Neural crest cell (in vitro differentiated cells): ENCODE results near the gene MBD6. TPM values are rescaled to one million over a fixed set of nuclear protein-coding genes. Genes with fewer than 3 reads are reported as not detected.

Source experiments
- DNase-seq: peaks from one replicate; pipeline ENCODE4 v3.0.0; 2021; ENCODE audit warnings: low read depth, mixed read lengths, low spot score
- H3K27ac Mint-ChIP-seq: one replicate; pipeline ENCODE4 v1.8.0; 2021; ENCODE audit warnings: mild to moderate bottlenecking, mixed read lengths; ENCODE audit not compliant: unreplicated experiment
- H3K27me3 Mint-ChIP-seq: 2 replicates; pipeline ENCODE4 v1.8.0; 2021; ENCODE audit warnings: low read depth, mild to moderate bottlenecking, mixed read lengths
- H3K36me3 Mint-ChIP-seq: 2 replicates; pipeline ENCODE4 v1.8.0; 2021; ENCODE audit warnings: low read depth, mild to moderate bottlenecking, mixed read lengths
- H3K4me1 Mint-ChIP-seq: 2 replicates; pipeline ENCODE4 v1.8.0; 2021; ENCODE audit warnings: mixed read lengths
- H3K4me3 Mint-ChIP-seq: one replicate; pipeline ENCODE4 v1.8.0; 2021; ENCODE audit warnings: mild to moderate bottlenecking, mixed read lengths
- H3K9me3 Mint-ChIP-seq: 2 replicates; pipeline ENCODE4 v1.8.0; 2021; ENCODE audit warnings: mixed read lengths
- total RNA-seq: library from RNA; stranded (reverse); gene quantifications from 2 replicates; pipeline ENCODE4 v1.2.1, GENCODE V29; 2021
- TF ChIP-seq, protein P1 (sequence below): fragments of 200-600 bp; sonication (generic); conservative IDR thresholded peaks from 2 replicates; pipeline ENCODE4 v1.5.0; 2021; ENCODE audit warnings: antibody characterized with exemption, mild to moderate bottlenecking

Gene MBD6
- total RNA-seq, 1 donor from 2014 or later: 90.4 TPM

DNA sequence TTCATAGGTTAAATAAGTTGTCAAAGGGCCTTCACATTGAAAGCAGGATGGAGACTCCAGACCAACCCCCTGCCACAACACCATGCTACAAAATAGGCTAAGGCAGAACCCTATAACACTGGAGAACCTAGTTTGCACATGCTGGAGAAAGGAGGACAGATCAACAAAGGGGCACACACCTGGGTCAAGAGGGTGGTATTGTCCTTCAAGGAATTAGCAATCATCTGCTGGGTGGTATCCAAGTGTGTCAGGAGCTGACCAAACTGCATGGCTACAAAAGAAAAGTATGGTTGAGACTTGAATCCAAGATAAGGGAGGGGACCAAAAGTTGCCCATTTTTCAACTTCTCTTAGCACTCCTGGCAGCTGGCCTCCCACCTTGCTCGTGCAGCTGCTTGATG lies 9.2 kb downstream of the MBD6 start:
- TF ChIP-seq, protein P1, sequence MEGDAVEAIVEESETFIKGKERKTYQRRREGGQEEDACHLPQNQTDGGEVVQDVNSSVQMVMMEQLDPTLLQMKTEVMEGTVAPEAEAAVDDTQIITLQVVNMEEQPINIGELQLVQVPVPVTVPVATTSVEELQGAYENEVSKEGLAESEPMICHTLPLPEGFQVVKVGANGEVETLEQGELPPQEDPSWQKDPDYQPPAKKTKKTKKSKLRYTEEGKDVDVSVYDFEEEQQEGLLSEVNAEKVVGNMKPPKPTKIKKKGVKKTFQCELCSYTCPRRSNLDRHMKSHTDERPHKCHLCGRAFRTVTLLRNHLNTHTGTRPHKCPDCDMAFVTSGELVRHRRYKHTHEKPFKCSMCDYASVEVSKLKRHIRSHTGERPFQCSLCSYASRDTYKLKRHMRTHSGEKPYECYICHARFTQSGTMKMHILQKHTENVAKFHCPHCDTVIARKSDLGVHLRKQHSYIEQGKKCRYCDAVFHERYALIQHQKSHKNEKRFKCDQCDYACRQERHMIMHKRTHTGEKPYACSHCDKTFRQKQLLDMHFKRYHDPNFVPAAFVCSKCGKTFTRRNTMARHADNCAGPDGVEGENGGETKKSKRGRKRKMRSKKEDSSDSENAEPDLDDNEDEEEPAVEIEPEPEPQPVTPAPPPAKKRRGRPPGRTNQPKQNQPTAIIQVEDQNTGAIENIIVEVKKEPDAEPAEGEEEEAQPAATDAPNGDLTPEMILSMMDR: no peak
- H3K9me3 Mint-ChIP-seq: no peaks in the 10 kb centered on the region

DNA sequence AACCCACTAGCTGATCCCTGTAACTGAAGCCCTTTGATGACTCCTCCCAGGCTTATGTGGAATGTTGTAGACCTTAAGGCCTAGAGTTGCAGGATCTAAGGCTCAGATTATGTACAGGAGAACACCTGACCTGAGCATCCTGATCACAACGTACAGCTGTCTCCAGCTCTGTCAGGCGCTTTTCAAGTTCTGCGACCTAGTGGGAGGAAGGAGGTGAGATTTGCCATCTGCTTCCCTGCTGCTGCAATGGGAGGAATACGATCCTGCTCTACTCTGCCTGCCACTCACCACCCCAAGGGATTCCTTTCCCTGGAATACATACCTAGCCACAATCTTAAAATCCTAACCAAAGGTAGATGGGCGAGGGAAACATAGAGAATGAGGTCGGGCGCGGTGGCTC lies 10.5 kb downstream of the MBD6 start:
- H3K27me3 Mint-ChIP-seq: no peaks in the 10 kb centered on the region
- no peak for DNase-seq
- H3K9me3 Mint-ChIP-seq: no peaks in the 10 kb centered on the region
- peaks cover 12% of the 10 kb centered on the region for H3K36me3 Mint-ChIP-seq
- no peak overlapping the region for H3K27ac Mint-ChIP-seq
- H3K4me1 Mint-ChIP-seq: no peaks in the 10 kb centered on the region
- H3K4me3 Mint-ChIP-seq: no peak overlapping the region
- TF ChIP-seq, protein P1: no peak

More for the DNA sequence above, 9.2 kb downstream of the MBD6 start:
- H3K4me1 Mint-ChIP-seq: no peaks in the 10 kb centered on the region
- H3K36me3 Mint-ChIP-seq: peaks cover 12% of the 10 kb centered on the region
- DNase-seq: no peak
- no peaks in the 10 kb centered on the region for H3K27me3 Mint-ChIP-seq
- H3K4me3 Mint-ChIP-seq: peak overlapping the region; percentile 6
- no peak overlapping the region for H3K27ac Mint-ChIP-seq

DNA sequence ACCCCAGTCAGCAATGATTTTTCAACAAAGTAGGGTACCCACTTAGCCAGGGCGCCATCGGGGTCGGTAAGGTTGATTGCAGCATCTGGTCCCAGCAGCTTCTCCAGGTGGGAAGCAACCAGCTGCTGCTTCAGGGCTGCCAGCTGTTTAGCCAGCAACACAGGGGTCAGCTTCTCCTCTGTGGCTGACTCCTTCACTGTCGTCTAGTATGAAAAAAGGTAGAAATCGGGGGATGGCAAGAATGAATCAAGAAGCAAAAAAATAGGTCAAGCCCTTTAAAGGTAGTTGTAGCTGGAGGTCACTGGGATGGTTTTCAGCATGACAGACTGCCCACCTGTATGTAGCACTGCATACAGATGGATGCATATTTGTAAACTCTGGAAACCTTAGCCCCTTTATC lies 11.6 kb downstream of the MBD6 start:
- TF ChIP-seq, protein P1: no peak
- Mint-ChIP-seq H3K27ac (no peak overlapping the region), H3K27me3 (no peaks in the 10 kb centered on the region), H3K36me3 (peaks cover 16% of the 10 kb centered on the region), H3K4me3 (no peak overlapping the region), H3K9me3 (no peaks in the 10 kb centered on the region), H3K4me1 (no peaks in the 10 kb centered on the region)
- no peak for DNase-seq

- no peaks in the 10 kb centered on the region for H3K27me3 Mint-ChIP-seq
- DNase-seq: no peak
- H3K9me3 Mint-ChIP-seq: no peaks in the 10 kb centered on the region
- no peak overlapping the region for H3K27ac Mint-ChIP-seq
- no peaks in the 10 kb centered on the region for H3K4me1 Mint-ChIP-seq
- peaks cover 13% of the 10 kb centered on the region for H3K36me3 Mint-ChIP-seq
- TF ChIP-seq, protein P1: no peak
- H3K4me3 Mint-ChIP-seq: no peak overlapping the region
Measured at GRCh38 chr12:57534991-57535543, 12.4 kb downstream of the MBD6 start.

DNA sequence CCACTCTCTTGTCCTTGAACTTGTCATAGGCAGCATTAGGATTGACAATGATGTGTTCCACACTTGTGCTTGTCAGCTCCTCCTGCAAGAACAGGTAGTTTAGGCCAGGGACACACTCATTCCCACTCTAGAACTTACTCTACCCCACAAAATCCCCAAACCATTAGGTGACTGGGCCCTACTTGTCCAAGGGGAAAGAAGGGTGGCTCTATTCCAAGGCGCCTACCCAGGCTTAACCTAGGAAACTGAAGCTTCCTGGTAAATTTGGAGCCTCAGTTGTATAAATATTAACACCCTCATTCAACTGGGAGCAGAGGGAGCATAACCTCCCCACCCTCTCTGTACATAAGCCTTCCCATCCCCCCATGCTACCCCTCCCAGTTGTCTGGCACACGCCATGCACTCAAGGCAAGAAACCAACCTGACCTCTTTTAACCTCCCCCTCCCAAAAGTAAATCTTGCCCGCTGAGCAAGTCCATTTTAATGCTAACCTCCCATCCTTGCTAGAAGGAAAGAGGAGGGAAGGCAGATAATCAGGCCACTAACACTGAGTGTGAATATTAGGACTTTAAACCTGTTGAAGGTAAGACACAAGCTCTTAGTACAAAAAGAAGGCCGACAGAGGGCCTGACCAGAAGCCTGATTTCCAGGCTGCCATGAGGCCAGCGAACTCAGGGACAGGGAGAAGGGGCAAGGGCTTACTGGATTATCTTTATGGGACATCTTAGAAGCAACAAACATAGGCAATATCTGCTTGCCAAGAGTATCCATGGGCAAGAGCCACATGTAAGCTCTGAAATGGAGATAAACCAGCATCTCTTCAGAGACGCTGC lies 13.4 kb downstream of the MBD6 start:
- DNase-seq: no peak
- TF ChIP-seq, protein P1: no peak
- Mint-ChIP-seq H3K4me1 (peaks cover 8% of the 10 kb centered on the region), H3K27ac (peak overlapping the region; percentile 16), H3K36me3 (peaks cover 13% of the 10 kb centered on the region), H3K27me3 (no peaks in the 10 kb centered on the region), H3K4me3 (no peak overlapping the region), H3K9me3 (no peaks in the 10 kb centered on the region)
